Choroid plexus epithelial cell (primary cell): ENCODE data around the gene PIEZO2.

Experiments used
- DNase-seq: peaks from one replicate; pipeline ENCODE4 v3.0.0-alpha.2; 2010; ENCODE audit warnings: low read depth
- H3K4me3 ChIP-seq: 2 replicates; pipeline ENCODE4 v1.5.1; 2011; ENCODE audit warnings: low read depth, mild to moderate bottlenecking, control low read depth, low read length, moderate library complexity
- CTCF ChIP-seq: conservative IDR thresholded peaks from 2 replicates; pipeline ENCODE4 v1.5.1; 2011; ENCODE audit warnings: low read depth, mild to moderate bottlenecking, control low read depth, inconsistent platforms, low read length, moderate library complexity

Gene PIEZO2

GRCh38 chr18:11148680-11149440, 509 bp downstream of the PIEZO2 start:
- peak overlapping the region; percentile 63 for H3K4me3 ChIP-seq
- TF ChIP-seq CTCF, result no peak
- DNase-seq, result no peak

DNA sequence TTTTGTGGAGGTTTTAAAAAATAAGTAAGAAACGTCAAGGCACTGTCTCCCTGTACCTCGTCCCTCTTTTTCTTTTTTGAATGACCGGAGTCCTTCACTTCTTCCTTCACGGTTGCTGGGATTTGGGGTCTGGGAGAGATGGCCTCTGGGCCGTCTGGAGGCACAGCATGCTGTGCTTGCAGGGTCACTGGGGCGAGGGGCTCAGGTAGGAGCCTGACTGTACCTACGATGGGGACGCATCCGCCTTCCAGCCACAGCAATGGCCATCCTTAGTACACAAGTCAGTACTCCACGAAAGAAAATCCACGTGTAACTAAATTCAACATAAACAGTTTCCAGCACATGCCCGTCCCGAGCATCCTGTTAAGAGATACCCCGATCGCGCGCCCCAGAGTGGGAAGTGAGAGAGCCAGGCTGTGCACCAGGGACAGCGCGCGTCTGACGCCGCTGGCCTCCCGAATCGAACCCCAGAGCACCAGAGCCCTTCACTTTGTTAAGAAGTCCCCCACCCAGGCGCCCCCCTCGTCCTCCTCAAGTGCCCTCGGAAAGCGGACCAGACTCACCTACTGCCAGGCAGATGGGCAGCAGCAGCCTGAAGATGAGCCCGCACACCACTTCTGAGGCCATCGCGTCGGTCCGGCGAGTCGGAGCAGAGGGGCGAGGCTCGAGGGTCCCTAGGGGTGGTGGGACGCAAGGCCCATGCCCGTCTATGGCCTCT, 1.2 kb downstream of the PIEZO2 start:
- H3K4me3 ChIP-seq, result peak overlapping the region; percentile 63
- DNase-seq, result peak; percentile 31
- no peak for TF ChIP-seq CTCF

DNA sequence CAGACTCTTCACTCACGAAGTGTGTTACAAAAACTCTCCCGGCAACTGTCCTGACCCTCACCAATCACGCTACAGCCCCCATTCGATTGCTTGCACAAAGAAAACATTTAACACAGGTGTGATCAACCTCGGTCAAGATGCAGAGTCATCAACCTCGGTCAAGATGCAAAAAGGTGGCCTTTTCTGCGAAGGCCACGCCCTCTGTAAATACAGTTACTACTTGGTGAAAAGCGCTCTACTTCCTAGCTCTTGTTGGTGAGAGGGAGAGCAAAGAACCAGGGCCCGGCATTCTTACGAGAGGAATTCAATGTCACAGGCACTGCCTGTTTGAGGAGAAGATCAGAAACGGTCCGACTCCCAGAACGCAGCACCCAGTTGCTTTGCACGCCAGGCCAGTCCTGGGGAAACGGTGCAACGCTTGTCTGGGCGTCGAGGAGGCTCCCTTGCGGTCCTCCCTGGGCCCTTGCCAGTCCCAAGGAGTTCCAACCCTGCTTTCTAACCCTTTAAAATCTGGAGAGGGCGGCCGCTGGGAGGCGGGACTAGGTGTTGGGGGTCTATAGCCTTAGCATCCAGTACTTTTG, 1.9 kb downstream of the PIEZO2 start:
- peak overlapping the region; percentile 63 for H3K4me3 ChIP-seq
- DNase-seq, result peak; percentile 38
- no peak for TF ChIP-seq CTCF

DNA sequence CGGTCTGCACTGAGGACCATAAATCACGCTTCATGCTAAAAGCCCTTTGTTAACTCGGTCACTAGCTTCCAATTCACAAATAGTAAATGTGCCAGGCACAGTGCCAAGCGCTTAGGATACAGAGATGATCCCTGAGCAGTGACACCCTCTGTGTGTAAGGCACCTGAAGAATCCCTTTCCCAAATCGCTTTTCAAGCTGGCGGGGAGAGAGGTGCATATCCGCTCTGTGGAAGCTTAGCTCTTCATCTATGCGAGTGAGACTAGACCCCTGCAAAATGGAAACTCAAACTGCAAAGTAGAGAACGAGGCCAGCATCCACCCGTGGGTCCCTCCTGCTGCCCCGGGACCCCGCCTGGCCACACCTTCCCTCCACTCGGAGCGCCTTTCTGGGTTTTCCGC, 2.4 kb downstream of the PIEZO2 start:
- peak overlapping the region; percentile 63 for H3K4me3 ChIP-seq

DNA sequence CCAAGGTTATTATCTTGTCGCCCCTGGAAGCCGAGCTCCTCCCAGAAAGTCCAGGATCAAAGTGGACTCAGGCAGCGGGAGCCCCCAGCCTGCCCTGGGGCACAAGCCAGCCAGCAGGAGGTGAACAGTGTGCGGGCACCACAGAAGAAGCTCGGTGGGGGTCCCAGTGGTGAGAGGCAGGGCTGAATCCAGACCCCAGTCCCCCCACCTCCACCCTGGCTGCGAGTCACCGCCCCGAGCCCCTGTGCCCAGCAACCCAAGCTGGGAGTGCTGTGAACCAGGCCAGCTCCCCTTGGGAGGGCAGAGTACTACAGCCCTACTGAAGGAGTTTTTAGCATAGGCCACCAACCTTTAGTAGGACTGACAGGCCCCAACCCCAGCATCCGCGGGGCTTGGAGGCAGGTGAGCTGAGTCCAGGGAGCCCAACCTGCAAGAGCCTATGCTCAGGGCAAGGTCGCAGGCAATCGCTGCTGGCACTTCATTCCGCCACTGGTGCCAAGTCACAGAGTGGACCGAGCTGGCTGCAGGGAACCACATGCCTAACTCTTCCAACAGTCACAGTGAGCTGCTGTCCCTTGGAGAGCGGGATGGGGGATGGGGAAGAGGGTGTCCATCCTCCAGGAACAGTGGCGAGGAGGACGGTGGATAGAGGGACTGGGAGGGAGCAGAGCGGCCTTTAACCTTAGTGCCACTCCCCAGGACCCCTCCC, 3.0 kb downstream of the PIEZO2 start:
- no peak for DNase-seq
- H3K4me3 ChIP-seq, result peak overlapping the region; percentile 63
- no peak for TF ChIP-seq CTCF

More for the DNA sequence above, 2.4 kb downstream of the PIEZO2 start:
- TF ChIP-seq CTCF, result no peak
- DNase-seq, result no peak

DNA sequence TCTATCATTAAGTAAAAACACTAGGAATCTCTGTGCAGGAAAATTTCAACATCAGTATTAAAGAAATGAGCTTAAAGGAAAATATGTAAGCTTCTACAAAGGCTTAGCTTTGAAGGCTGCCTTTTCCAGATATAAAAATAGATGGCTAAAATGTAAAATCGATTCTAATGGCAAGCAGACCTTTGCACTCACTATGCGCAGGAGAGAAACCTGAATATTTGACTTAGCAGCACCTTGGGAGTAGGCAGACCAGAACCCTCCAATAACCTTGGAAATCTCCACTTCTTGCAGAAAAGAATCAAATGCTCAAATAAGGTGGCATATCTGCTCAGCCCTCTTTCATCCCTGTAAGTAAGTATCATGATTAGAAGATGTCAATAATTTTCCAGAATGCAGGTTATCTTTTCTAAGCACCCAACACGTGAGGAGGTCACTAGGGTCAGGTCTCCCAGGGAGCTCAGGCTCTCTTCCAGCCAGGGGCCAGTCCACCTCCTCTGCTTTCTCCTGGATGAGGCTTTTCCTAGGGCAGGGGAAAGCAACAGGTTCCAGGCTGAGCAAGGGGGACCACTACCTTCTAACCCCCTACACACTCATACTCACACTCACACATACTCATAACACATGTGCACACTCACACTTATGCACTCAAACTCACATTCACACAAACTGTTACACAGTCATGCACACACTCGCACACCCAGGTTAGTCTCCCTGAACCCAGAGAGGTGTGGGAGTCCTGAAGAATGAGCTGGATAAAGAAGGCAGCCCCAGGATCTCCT, 3.8 kb downstream of the PIEZO2 start:
- no peak overlapping the region for H3K4me3 ChIP-seq
- no peak for TF ChIP-seq CTCF
- DNase-seq, result no peak
